A673 (cell line): ENCODE measurements around the gene MYOZ2. TPM values are rescaled to one million over a fixed set of nuclear protein-coding genes. Genes with fewer than 3 reads are reported as not detected.
"Not testable (repeated sequence)": the region's sequence is repeated elsewhere in the genome, so short reads cannot be mapped to it uniquely, and the experiment has no call there.

Experiments used
- BruUV-seq: library from RNA; stranded (reverse); fragments of 400-500 nt; replicated peaks from 2 replicates; lab custom pipeline; 2021; lab: Mats Ljungman, UMichigan
- CTCF ChIA-PET: fragments of 300-600 bp; sonication (Branson Sonifier 250); formaldehyde crosslinking; loops from one replicate; lab custom pipeline; 2022; ENCODE audit warnings: antibody characterized with exemption; lab: Charles Lee
- POLR2A ChIA-PET: fragments of 300-600 bp; sonication (Branson Sonifier 250); formaldehyde crosslinking; loops from one replicate; lab custom pipeline; 2022; ENCODE audit warnings: antibody characterized with exemption; ENCODE audit not compliant: low non-redundant PET; lab: Charles Lee
- DNase-seq: peaks from one replicate; pipeline ENCODE4 v3.0.0-alpha.2; 2015; ENCODE audit warnings: low spot score
- H3K27ac ChIP-seq: fragments of 200-600 bp; sonication (generic); 2 replicates; pipeline ENCODE4 v1.5.1; 2016; ENCODE audit warnings: mixed run types, low read depth, mild to moderate bottlenecking, mixed read lengths, antibody characterized with exemption, low read length; ENCODE audit not compliant: poor library complexity, severe bottlenecking
- H3K27me3 ChIP-seq: fragments of 200-600 bp; sonication (generic); replicated peaks from 2 replicates; pipeline ENCODE4 v1.6.1; 2017; ENCODE audit warnings: mixed run types, low read depth, mild to moderate bottlenecking, mixed read lengths, antibody characterized with exemption, low read length; ENCODE audit not compliant: insufficient read depth, poor library complexity
- H3K36me3 ChIP-seq: fragments of 200-600 bp; sonication (generic); 2 replicates; pipeline ENCODE4 v1.6.1; 2016; ENCODE audit warnings: mixed run types, mild to moderate bottlenecking, mixed read lengths, antibody characterized with exemption, low read length; ENCODE audit not compliant: insufficient read depth, poor library complexity, severe bottlenecking
- H3K4me1 ChIP-seq: fragments of 200-600 bp; sonication (generic); 2 replicates; pipeline ENCODE4 v1.6.1; 2017; ENCODE audit warnings: mixed run types, mild to moderate bottlenecking, mixed read lengths, antibody characterized with exemption, low read length; ENCODE audit not compliant: insufficient read depth, poor library complexity, severe bottlenecking
- H3K4me3 ChIP-seq: fragments of 200-600 bp; sonication (generic); 2 replicates; pipeline ENCODE4 v1.5.1; 2016; ENCODE audit warnings: low read depth, mixed run types, mild to moderate bottlenecking, mixed read lengths, low read length; ENCODE audit not compliant: poor library complexity, severe bottlenecking
- H3K9me3 ChIP-seq: fragments of 200-600 bp; sonication (generic); 2 replicates; pipeline ENCODE4 v1.6.1; 2016; ENCODE audit warnings: mixed run types, low read depth, mild to moderate bottlenecking, mixed read lengths, antibody characterized with exemption, low read length; ENCODE audit not compliant: poor library complexity, severe bottlenecking
- EZH2 ChIP-seq: fragments of 200-600 bp; sonication (generic); IDR thresholded peaks from 2 replicates; pipeline ENCODE4 v1.6.1; 2017; ENCODE audit warnings: borderline replicate concordance, low read depth, mild to moderate bottlenecking, mixed read lengths, antibody characterized with exemption, low read length; ENCODE audit not compliant: poor library complexity, severe bottlenecking
- intact Hi-C: fragments of 100-400 bp; cut with micrococcal nuclease; formaldehyde crosslinking; loops from one replicate; pipeline ENCODE4 v1.10.0; 2022; ENCODE audit not compliant: unreplicated experiment
- total RNA-seq: library from RNA; stranded (reverse); gene quantifications from 2 replicates; pipeline ENCODE4 v1.2.3, GENCODE V29; 2021
- TF ChIP-seq, protein P1 (sequence below): fragments of 300-800, 200-600 bp; sonication (generic); conservative IDR thresholded peaks from 2 replicates; pipeline ENCODE4 v1.5.1; 2017; ENCODE audit warnings: low read depth, mild to moderate bottlenecking, antibody characterized with exemption, low read length, moderate library complexity, mixed read lengths

The MYOZ2 gene
- total RNA-seq, 1 experiment from 2014 or later = not detected

DNA sequence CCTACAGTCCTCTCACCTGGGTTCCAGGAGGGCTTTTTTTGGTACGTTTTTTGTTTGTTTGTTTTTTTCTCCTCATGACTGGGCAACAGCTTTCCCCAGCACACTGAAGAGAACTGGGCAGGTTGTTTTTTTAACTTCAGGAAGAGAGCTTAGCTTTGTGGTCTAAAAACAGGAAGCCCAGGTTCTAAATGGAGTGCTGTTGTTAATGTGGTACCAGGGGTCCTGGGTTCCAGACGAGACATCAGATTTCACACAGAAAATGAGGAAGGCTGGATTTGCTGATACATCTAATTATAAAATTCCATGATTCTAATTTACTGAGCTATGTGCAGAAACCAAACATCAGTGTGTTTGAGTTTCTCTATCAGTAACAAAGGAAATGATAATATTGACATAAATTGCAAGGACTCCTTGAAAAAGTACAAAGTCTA is 4.2 kb downstream of the MYOZ2 start:
- H3K27ac ChIP-seq = no peak overlapping the region
- no peak for DNase-seq
- H3K4me3 ChIP-seq = no peak overlapping the region
- no peaks in the 10 kb centered on the region for H3K9me3 ChIP-seq
- no peaks in the 10 kb centered on the region for H3K4me1 ChIP-seq
- intact Hi-C loops = no loop called here
- H3K36me3 ChIP-seq = no peaks in the 10 kb centered on the region
- POLR2A ChIA-PET = no interaction called here
- CTCF ChIA-PET = no interaction called here
- no TSS peak for BruUV-seq
- no peaks in the 10 kb centered on the region for H3K27me3 ChIP-seq
- TF ChIP-seq EZH2 = no peak
- TF ChIP-seq, protein P1, sequence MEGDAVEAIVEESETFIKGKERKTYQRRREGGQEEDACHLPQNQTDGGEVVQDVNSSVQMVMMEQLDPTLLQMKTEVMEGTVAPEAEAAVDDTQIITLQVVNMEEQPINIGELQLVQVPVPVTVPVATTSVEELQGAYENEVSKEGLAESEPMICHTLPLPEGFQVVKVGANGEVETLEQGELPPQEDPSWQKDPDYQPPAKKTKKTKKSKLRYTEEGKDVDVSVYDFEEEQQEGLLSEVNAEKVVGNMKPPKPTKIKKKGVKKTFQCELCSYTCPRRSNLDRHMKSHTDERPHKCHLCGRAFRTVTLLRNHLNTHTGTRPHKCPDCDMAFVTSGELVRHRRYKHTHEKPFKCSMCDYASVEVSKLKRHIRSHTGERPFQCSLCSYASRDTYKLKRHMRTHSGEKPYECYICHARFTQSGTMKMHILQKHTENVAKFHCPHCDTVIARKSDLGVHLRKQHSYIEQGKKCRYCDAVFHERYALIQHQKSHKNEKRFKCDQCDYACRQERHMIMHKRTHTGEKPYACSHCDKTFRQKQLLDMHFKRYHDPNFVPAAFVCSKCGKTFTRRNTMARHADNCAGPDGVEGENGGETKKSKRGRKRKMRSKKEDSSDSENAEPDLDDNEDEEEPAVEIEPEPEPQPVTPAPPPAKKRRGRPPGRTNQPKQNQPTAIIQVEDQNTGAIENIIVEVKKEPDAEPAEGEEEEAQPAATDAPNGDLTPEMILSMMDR = no peak

GRCh38 chr4:119141283-119141682 is 5.7 kb downstream of the MYOZ2 start:
- H3K4me3 ChIP-seq, H3K9me3 ChIP-seq, H3K4me1 ChIP-seq, H3K36me3 ChIP-seq, DNase-seq, BruUV-seq, H3K27ac ChIP-seq, H3K27me3 ChIP-seq, intact Hi-C loops, POLR2A ChIA-PET: not testable (repeated sequence)
- CTCF ChIA-PET = interaction anchor here (0.6 kb wide), 1 partner anchor 38 kb away, joined by 4 read pairs; no protein-coding TSS in a partner anchor

DNA sequence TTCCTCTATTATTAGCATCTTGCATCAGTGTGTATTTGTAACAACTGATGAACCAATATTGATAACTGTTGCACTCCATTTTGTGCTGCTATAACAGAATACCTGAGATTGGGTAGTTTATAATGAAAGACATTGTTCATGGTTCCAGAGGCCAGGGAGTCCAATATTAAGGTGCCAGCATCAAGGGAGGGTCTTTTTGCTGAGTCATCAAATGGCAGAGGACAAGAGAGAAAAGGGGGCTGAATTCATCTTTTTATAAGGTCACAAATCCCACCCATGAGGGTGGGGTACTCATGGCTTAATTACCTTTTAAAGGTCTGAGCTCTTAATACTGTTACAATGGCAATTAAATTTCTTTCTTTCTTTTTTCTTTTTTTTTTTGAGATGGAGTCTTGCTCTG is 7.2 kb downstream of the MYOZ2 start:
- no peaks in the 10 kb centered on the region for H3K27me3 ChIP-seq
- no peak for DNase-seq
- no TSS peak for BruUV-seq
- H3K4me3 ChIP-seq = no peak overlapping the region
- no peaks in the 10 kb centered on the region for H3K9me3 ChIP-seq
- no peak overlapping the region for H3K27ac ChIP-seq
- H3K4me1 ChIP-seq = no peaks in the 10 kb centered on the region
- intact Hi-C loops = no loop called here
- TF ChIP-seq, protein P1 = no peak
- no peak for TF ChIP-seq EZH2
- CTCF ChIA-PET = no interaction called here
- POLR2A ChIA-PET = no interaction called here
- no peaks in the 10 kb centered on the region for H3K36me3 ChIP-seq

GRCh38 chr4:119143341-119143740 is 7.7 kb downstream of the MYOZ2 start:
- POLR2A ChIA-PET = not testable (repeated sequence)

More at GRCh38 chr4:119143341-119143740, 7.7 kb downstream of the MYOZ2 start:
- H3K4me3 ChIP-seq, H3K27me3 ChIP-seq, intact Hi-C loops, DNase-seq, H3K4me1 ChIP-seq, H3K36me3 ChIP-seq, CTCF ChIA-PET, H3K27ac ChIP-seq, H3K9me3 ChIP-seq, BruUV-seq: not testable (repeated sequence)
